SK-N-SH (cell line): ENCODE measurements around the gene TMEM178A. TPM values are rescaled to one million over a fixed set of nuclear protein-coding genes. Genes with fewer than 3 reads are reported as not detected.

Source experiments
- CTCF ChIA-PET: fragments of 300-600, 350-600 bp; formaldehyde crosslinking; extraction: SDS; loops from one replicate; lab custom pipeline; 2021; lab: Yijun Ruan, JAX
- POLR2A ChIA-PET: fragments of 350-600 bp; sonication (Branson Sonifier 250); formaldehyde crosslinking; extraction: SDS; loops from one replicate; lab custom pipeline; 2020; ENCODE audit warnings: antibody characterized with exemption, inconsistent platforms; lab: Yijun Ruan, JAX
- DNase-seq: peaks from one replicate; pipeline ENCODE4 v3.0.0; 2012
- H2AFZ ChIP-seq: fragments of 200-600 bp; sonication (generic); 2 replicates; pipeline ENCODE4 v1.8.1; 2016; ENCODE audit warnings: antibody characterized with exemption, mild to moderate bottlenecking, low read depth
- H3F3A ChIP-seq: fragments of 200-600 bp; sonication (generic); replicated peaks from 2 replicates; pipeline ENCODE3; 2016; ENCODE audit warnings: antibody characterized with exemption, mild to moderate bottlenecking; ENCODE audit not compliant: insufficient read depth
- H3K27ac ChIP-seq, 2 experiments: fragments of 200-500 bp in 1 of 2; fragments of 200-600 bp in 1 of 2; sonication (Bioruptor generic) in 1 of 2; sonication (generic), shearing (Covaris generic) in 1 of 2; 2 replicates each; pipeline versions ENCODE4 v1.5.1 to v1.6.1; 2014 to 2016; ENCODE audit warnings: low read depth in 2 of 2, inconsistent platforms in 1 of 2, low read length in 1 of 2, mild to moderate bottlenecking in 1 of 2, mixed read lengths in 1 of 2
- H3K27me3 ChIP-seq: fragments of 200-600 bp; sonication (generic), shearing (Covaris generic); 2 replicates; pipeline ENCODE4 v1.6.1; 2016; ENCODE audit warnings: mixed run types; ENCODE audit not compliant: insufficient read depth
- H3K36me3 ChIP-seq, 2 experiments: fragments of 200-500 bp in 1 of 2; fragments of 200-600 bp in 1 of 2; sonication (Bioruptor generic) in 1 of 2; sonication (generic) in 1 of 2; replicated peaks in 1 of 2; 2 replicates each; pipeline versions ENCODE3 to v1.5.1; 2014 to 2016; ENCODE audit warnings: low read length in 1 of 2, mild to moderate bottlenecking in 1 of 2; ENCODE audit not compliant: insufficient read depth in 2 of 2, control insufficient read depth in 1 of 2
- H3K4me1 ChIP-seq, 2 experiments: fragments of 200-500 bp in 1 of 2; fragments of 200-600 bp in 1 of 2; sonication (Bioruptor generic) in 1 of 2; sonication (generic), shearing (Covaris generic) in 1 of 2; 2 replicates each; pipeline versions ENCODE4 v1.5.1 to v1.6.1; 2014 to 2016; ENCODE audit warnings: low read depth in 1 of 2, low read length in 1 of 2, mixed run types in 1 of 2; ENCODE audit not compliant: insufficient read depth in 2 of 2, control insufficient read depth in 1 of 2
- H3K4me2 ChIP-seq: fragments of 200-600 bp; sonication (generic), shearing (Covaris generic); 2 replicates; pipeline ENCODE4 v1.6.1; 2017; ENCODE audit warnings: mixed run types
- H3K4me3 ChIP-seq, 2 experiments: fragments of 200-500 bp in 1 of 2; fragments of 200-600 bp in 1 of 2; sonication (Bioruptor generic) in 1 of 2; sonication (generic), shearing (Covaris generic) in 1 of 2; 2 replicates each; pipeline versions ENCODE4 v1.5.1 to v1.8.1; 2014 to 2016; ENCODE audit warnings: low read depth in 2 of 2, inconsistent platforms in 1 of 2, low read length in 1 of 2, mild to moderate bottlenecking in 1 of 2, mixed read lengths in 1 of 2, moderate library complexity in 1 of 2
- H3K79me2 ChIP-seq: fragments of 200-600 bp; sonication (generic); 2 replicates; pipeline ENCODE4 v1.8.1; 2017; ENCODE audit warnings: mild to moderate bottlenecking; ENCODE audit not compliant: insufficient read depth
- H3K9ac ChIP-seq: fragments of 200-600 bp; sonication (generic); 2 replicates; pipeline ENCODE4 v1.6.1; 2017; ENCODE audit warnings: mixed run types
- H3K9me2 ChIP-seq: fragments of 200-600 bp; sonication (generic); 2 replicates; pipeline ENCODE4 v1.6.1; 2017; ENCODE audit warnings: mixed run types
- H3K9me3 ChIP-seq: fragments of 200-600 bp; sonication (generic); 2 replicates; pipeline ENCODE4 v1.6.1; 2017; ENCODE audit warnings: mixed run types, mild to moderate bottlenecking, moderate library complexity
- H4K20me1 ChIP-seq: fragments of 200-600 bp; sonication (generic); 2 replicates; pipeline ENCODE4 v1.6.1; 2017; ENCODE audit warnings: mild to moderate bottlenecking, mixed run types; ENCODE audit not compliant: insufficient read depth
- CHD2 ChIP-seq: fragments of 150-350 bp; IDR thresholded peaks from 2 replicates; pipeline ENCODE4 v1.6.1; 2018; ENCODE audit warnings: low read length; ENCODE audit not compliant: partially characterized antibody
- ELF1 ChIP-seq: IDR thresholded peaks from 2 replicates; pipeline ENCODE4 v1.4.0; 2012
- EP300 ChIP-seq, 2 experiments: IDR thresholded peaks; 2 replicates each; pipeline versions ENCODE4 v1.4.0 to v1.6.1; 2012; ENCODE audit warnings: borderline replicate concordance in 1 of 2, low read depth in 1 of 2, low read length in 1 of 2
- EZH2phosphoT487 ChIP-seq: fragments of 200-600 bp; sonication (generic); IDR thresholded peaks from 2 replicates; pipeline ENCODE4 v1.6.1; 2017; ENCODE audit warnings: low read depth, mixed run types, mild to moderate bottlenecking, antibody characterized with exemption, moderate library complexity, borderline replicate concordance
- FOXM1 ChIP-seq: IDR thresholded peaks from 2 replicates; pipeline ENCODE4 v1.4.0; 2012; ENCODE audit warnings: low read depth, mild to moderate bottlenecking
- GATA2 ChIP-seq: sonication (generic); formaldehyde crosslinking; IDR thresholded peaks from 2 replicates; pipeline ENCODE4 v1.5.0; 2020; ENCODE audit warnings: mild to moderate bottlenecking, missing genetic modification reagents
- JUND ChIP-seq: IDR thresholded peaks from 2 replicates; pipeline ENCODE4 v1.4.0; 2012
- MEF2A ChIP-seq: IDR thresholded peaks from 2 replicates; pipeline ENCODE4 v1.4.0; 2012; ENCODE audit warnings: low read depth, borderline replicate concordance
- MXI1 ChIP-seq: IDR thresholded peaks from 2 replicates; pipeline ENCODE4 v1.6.1; 2012; ENCODE audit warnings: mild to moderate bottlenecking, low read depth, low read length, improper control_type of control experiment
- NFIC ChIP-seq: IDR thresholded peaks from 2 replicates; pipeline ENCODE4 v1.4.0; 2012; ENCODE audit warnings: borderline replicate concordance
- PBX3 ChIP-seq: IDR thresholded peaks from 2 replicates; pipeline ENCODE4; 2012
- POLR2AphosphoS5 ChIP-seq: IDR thresholded peaks from 2 replicates; pipeline ENCODE4 v1.6.1; 2012; ENCODE audit warnings: low read depth, low read length
- RCOR1 ChIP-seq: fragments of 150-350 bp; IDR thresholded peaks from 2 replicates; pipeline ENCODE4 v1.6.1; 2017; ENCODE audit warnings: antibody characterized with exemption, low read length
- REST ChIP-seq: IDR thresholded peaks from 2 replicates; pipeline ENCODE4 v1.6.1; 2012; ENCODE audit warnings: mild to moderate bottlenecking, low read depth, low read length, moderate library complexity
- RFX5 ChIP-seq: IDR thresholded peaks from 2 replicates; pipeline ENCODE4 v1.6.1; 2012; ENCODE audit warnings: mild to moderate bottlenecking, improper control_type of control experiment, low read length
- RXRA ChIP-seq: IDR thresholded peaks from 2 replicates; pipeline ENCODE4 v1.4.0; 2012; ENCODE audit warnings: low read depth, mild to moderate bottlenecking, borderline replicate concordance
- SMC3 ChIP-seq: IDR thresholded peaks from 2 replicates; pipeline ENCODE4 v1.6.1; 2012; ENCODE audit warnings: low read depth, low read length, improper control_type of control experiment
- TCF12 ChIP-seq: IDR thresholded peaks from 2 replicates; pipeline ENCODE4 v1.4.0; 2012
- TEAD4 ChIP-seq: IDR thresholded peaks from 2 replicates; pipeline ENCODE4 v1.4.0; 2012; ENCODE audit warnings: mild to moderate bottlenecking, borderline replicate concordance; ENCODE audit not compliant: insufficient read depth
- USF2 ChIP-seq: fragments of 150-350 bp; IDR thresholded peaks from 2 replicates; pipeline ENCODE4 v1.6.1; 2017; ENCODE audit warnings: antibody characterized with exemption, low read length, low read depth, borderline replicate concordance
- YY1 ChIP-seq: IDR thresholded peaks from 2 replicates; pipeline ENCODE4 v1.4.0; 2012; ENCODE audit warnings: low read depth, mild to moderate bottlenecking
- WGBS: methylation state at CpG from one replicate; pipeline ENCODE4 v1.1.6; 2017; ENCODE audit warnings: low lambda C conversion rate; 5-methylcytosine and 5-hydroxymethylcytosine counted together
- polyA plus RNA-seq, 3 experiments: library from polyadenylated mRNA; depleted of rRNA; stranded (reverse); fragments of >200 nt; gene quantifications; 2 replicates each; pipeline ENCODE4 v1.2.3, GENCODE V29; 2012

The TMEM178A gene
- polyA plus RNA-seq (2012; rRNA removed), result 0.60 and 0.84 TPM in 2 replicates
- 0.09 and 0.12 TPM in 2 replicates for polyA plus RNA-seq (2012; cell fraction: cytosol; rRNA removed)
- polyA plus RNA-seq (2012; cell fraction: nucleus; rRNA removed), result 7.5 and 10.3 TPM in 2 replicates

- Histone ChIP-seq H3K4me3 (peak within 1 kb of the TSS; percentile 60 to 65), H3K4me2 (peak within 1 kb of the TSS; percentile 80), H3K9me3 (no peaks in the 10 kb centered on the region), H3K9me2 (no peaks in the 10 kb centered on the region), H3K4me1 (peaks cover 4 to 10% of the 10 kb centered on the region in 2 experiments; a peak in 2 of 4 replicates), H3K27ac (no peak within 1 kb of the TSS), H3K79me2 (no peaks in the 10 kb centered on the region), H3K36me3 (no peaks in the 10 kb centered on the region), H3K9ac (no peak within 1 kb of the TSS), H3F3A (no peaks in the 10 kb centered on the region), H4K20me1 (no peaks in the 10 kb centered on the region), H3K27me3 (peaks cover 34% of the 10 kb centered on the region), H2AFZ (peak within 1 kb of the TSS; percentile 91)
- DNase-seq, result peak; percentile 90
- ChIA-PET CTCF (no interaction called here), POLR2A (no interaction called here)
- TF ChIP-seq RXRA (no peak), EZH2phosphoT487 (no peak), TCF12 (no peak), USF2 (no peak), FOXM1 (no peak), EP300 (IDR thresholded peaks at IDR 0.05; ENCODE audit: borderline replicate concordance in 1 of 2, low read depth in 1 of 2, low read length in 1 of 2) (no peak), YY1 (no peak)
- 2% methylated on average over 45 of the region's 90 CpGs for WGBS
Observed at GRCh38 chr2:39665811-39666490, at the start of gene TMEM178A. Gene TMEM178A, plus strand, starts transcription at chr2:39665917. Its CDS starts 58 bp downstream, at chr2:39665975.

GRCh38 chr2:39618236-39618635 lies 47.5 kb upstream of the TMEM178A start:
- Histone ChIP-seq H3K79me2 (no peaks in the 10 kb centered on the region), H3K9me3 (no peaks in the 10 kb centered on the region), H3K36me3 (no peaks in the 10 kb centered on the region), H2AFZ (no peak overlapping the region), H3K4me1 (peaks cover 3 to 8% of the 10 kb centered on the region in 2 experiments; a peak in 2 of 4 replicates), H3K9me2 (no peaks in the 10 kb centered on the region), H4K20me1 (no peaks in the 10 kb centered on the region), H3K9ac (no peak overlapping the region), H3F3A (no peaks in the 10 kb centered on the region), H3K4me2 (no peak overlapping the region), H3K27ac (no peak overlapping the region), H3K27me3 (no peaks in the 10 kb centered on the region; the same call in 1 of the 2 replicates), H3K4me3 (no peak overlapping the region)
- no peak for DNase-seq
- ChIA-PET POLR2A (no interaction called here), CTCF (interaction anchor here (1.1 kb wide), 1 partner anchor 18 kb away, joined by 3 read pairs; no protein-coding TSS in a partner anchor)
- WGBS, result 93% methylated on average over 1 of the region's 1 CpG
- TF ChIP-seq JUND, result no peak
- TF ChIP-seq RFX5, result no peak
- TF ChIP-seq USF2, result no peak
- no peak for TF ChIP-seq MEF2A
- no peak for TF ChIP-seq ELF1
- TF ChIP-seq YY1, result no peak
- no peak for TF ChIP-seq PBX3
- no peak for TF ChIP-seq TCF12
- no peak for TF ChIP-seq POLR2AphosphoS5
- no peak for TF ChIP-seq TEAD4
- no peak for TF ChIP-seq CHD2
- no peak for TF ChIP-seq GATA2 (CRISPR knock-in tag)
- TF ChIP-seq NFIC, result no peak
- no peak for TF ChIP-seq MXI1
- no peak for TF ChIP-seq REST
- TF ChIP-seq EP300 (IDR thresholded peaks at IDR 0.05; ENCODE audit: borderline replicate concordance in 1 of 2, low read depth in 1 of 2, low read length in 1 of 2), result no peak
- no peak for TF ChIP-seq RCOR1
- no peak for TF ChIP-seq SMC3
